CD4-positive, alpha-beta T cell treated with Interleukin-2 at 100 ng/mL for 4 hours (primary cell): ENCODE results near the gene PGA3.
"Not testable (repeated sequence)": the region's sequence is repeated elsewhere in the genome, so short reads cannot be mapped to it uniquely, and the experiment has no call there.

ENCODE experiments used
- DNase-seq: peaks from one replicate; pipeline ENCODE4 v3.0.0-alpha.2; 2020; ENCODE audit warnings: low spot score

The PGA3 gene

DNA sequence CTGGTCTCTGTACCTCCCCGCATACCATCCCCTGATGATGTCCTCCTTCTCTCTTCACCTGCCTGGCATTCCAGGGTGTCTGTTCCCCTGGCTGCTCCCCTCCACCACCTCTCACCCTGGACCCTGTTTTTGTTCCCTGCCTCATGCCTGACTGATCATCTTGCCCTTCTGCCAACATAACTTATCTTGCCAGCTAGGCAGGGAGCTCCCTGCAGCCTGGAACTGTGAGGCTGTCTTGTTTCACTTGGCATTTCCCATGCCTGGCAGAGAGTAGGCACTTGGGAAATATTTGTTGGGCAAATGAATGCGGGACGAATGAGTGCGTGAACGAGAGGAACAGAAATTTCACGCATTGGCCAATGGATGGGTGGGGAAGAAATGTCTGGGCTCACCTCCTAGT is 7.3 kb downstream of the PGA3 start:
- not testable (repeated sequence) for DNase-seq

DNA sequence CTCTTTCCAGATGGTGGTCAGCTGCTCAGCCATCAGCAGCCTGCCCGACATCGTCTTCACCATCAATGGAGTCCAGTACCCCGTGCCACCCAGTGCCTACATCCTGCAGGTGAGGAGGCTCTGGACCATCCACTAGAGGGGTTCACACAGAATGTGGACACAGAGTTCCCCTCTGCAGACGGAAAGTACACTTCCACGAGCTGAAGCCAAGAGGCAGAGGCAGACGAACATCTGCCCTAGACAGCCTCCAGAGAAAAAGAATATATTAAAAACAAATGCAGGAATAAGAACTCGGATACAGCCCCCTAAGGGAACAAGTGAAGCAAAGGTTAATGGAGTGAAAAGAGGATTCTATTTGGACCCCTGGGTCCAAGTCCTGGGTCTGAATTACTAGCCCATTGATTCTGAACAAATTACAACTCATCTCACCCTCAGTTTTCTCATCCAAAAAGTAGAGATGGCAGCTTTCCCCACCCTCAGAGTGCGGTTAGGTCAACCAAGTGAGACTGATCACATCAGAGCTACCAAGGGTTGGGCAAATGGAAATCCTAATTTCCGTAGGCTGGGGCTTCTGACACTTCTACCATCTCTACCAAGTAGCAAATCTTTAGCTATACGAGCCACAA is 8.1 kb downstream of the PGA3 start:
- not testable (repeated sequence) for DNase-seq

DNA sequence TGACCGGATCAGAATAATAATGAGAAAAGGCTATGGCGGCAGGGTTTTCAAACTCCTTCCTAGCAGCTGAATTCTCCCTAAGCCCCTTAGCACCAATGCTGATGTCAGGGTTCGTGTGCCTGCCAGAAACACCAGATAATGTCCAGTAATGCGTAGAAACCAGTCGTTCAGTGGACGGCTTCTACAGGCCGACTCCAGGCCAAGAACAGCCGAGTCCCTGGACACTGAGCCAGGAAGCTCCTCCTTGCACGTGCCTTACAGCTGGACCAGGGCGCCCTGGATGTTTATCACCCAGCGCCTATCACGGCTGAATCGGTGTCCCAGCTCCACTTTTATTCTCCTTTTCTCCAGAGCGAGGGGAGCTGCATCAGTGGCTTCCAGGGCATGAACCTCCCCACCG is 8.9 kb downstream of the PGA3 start:
- DNase-seq, result not testable (repeated sequence)

DNA sequence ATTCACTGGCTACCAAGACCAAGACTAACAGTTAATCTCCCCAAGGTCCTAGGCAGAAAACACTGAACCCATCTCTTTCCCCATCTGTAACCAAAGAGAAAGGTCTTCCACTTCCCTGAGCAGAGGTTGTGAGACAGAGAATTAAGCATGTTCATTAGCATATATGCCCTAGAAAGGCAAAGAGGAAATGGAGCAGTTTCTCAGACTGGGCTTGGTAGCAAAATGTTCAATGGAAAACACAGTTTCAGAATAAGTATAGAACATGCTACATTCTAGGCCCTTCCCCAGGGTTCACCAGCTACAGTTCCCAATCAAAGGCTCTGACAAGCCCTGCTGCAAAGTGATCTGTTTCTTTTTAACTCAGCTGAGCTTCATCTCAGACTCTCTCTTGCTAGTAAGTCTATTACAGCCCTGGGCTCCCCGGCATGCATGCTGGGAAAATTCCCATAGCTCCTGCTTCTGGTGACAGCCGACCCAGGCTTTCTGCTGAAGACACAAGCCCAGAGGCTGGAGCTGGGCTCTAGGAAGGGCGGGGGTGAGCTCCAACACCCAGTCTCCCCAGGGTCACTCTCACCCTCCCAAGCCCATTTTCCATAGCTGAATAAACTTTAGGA is 10.5 kb downstream of the PGA3 start:
- not testable (repeated sequence) for DNase-seq

DNA sequence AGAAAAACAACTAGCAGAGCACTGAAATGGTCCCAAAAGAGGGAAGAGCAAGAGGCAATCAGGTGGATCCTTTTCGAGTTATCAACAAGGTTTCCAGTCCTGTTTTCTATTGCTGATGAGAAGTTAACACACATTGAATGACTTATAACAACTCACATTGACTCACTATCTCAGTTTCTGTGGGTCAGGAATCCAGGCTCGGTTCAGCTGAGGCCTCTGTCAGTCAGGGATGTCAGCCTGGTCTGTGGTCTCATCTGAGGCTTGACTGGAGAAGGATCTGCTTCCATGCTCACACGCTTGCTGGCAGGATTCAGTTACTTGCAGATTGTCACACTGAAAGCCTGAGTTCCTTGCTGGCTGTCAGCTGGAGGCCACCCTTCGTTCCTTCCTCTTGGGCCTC is 15.0 kb downstream of the PGA3 start:
- not testable (repeated sequence) for DNase-seq

DNA sequence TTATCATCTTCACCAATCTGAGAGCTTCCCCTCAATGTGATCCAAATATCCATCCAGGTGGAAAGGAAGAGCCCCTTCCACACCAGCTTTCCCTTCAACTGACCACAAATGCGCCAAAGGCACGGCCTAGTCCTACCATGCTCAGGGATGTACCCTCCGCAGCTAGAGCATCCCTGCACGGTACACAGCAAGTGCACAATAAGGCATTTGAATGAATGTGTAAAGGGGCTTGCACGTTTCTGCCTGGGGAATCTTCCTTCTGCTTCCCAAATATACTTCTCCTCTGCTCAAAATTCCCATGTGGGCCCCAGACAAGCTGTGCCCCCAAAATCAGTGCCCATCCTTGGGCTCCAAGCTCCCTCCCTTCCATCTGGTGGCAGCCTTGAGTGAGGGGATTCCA is 15.7 kb downstream of the PGA3 start:
- DNase-seq, result not testable (repeated sequence)

DNA sequence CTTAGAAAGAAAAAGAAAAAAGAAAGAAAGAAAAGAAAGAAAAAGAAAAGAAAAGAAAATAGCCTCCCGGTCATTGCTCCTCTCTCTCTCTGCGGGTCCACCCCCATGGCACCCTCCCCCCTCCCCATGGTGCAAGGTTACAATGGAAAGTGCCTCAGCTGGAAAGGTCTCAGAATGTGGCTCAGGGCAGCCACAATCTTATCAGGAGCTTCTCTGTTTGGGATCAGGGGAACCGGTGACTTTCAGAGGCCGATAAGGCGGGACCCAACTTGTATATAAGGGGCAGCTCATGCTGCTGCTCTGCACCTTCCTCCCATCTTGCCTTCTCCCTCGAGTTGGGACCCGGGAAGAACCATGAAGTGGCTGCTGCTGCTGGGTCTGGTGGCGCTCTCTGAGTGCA is 18.7 kb downstream of the PGA3 start, which contains the start of gene PGA4:
Gene PGA4, plus strand, starts transcription at position 301 of the 400 bp plus-strand sequence. Its CDS starts 54 bp downstream, at position 355.
- not testable (repeated sequence) for DNase-seq

DNA sequence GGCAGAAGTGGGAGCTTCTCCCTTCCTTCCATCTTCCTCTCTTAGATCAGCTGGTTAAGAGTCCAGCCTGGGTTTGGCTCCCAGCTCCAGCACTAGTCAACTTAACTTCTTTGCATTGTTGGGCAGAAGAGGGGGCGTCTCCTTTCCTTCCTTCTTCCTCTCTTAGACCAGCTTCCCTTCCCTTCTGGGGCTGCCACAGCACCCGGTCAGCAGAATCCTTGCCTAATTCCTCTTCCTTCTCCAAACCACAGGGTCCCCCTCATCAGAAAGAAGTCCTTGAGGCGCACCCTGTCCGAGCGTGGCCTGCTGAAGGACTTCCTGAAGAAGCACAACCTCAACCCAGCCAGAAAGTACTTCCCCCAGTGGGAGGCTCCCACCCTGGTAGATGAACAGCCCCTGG is 19.4 kb downstream of the PGA3 start:
- DNase-seq, result not testable (repeated sequence)

DNA sequence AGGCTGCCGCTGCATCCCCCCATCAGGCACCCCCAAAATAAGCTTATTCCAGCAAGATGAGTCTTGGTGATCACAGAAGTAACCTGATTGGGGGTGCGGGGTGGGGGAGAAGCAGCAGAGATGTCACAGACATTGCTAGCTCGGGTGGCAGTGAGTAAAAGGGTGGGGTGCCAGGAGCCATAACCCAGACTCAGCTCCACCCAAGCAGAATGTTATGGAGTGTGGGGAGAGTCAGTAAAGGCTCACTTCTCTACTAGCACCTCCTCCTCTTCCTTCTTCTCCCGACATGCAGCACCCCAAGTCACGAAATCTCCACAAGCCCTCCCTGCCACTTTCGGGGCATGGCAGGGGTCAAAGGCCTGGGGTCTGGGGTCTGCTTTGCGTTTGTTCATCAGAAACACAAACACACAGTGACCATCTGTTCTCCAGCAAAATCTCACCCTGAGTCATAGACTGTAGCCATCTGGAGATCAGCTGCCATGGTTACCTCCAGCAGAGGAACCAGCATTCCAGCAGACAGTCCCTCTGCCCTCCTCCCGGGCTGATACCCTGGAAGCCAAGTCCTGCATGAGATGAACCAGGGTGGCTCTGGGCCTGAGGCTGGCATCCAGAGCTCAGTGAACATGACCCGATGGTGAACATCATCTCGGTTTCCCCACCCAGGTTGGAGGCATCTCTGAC is 23.3 kb downstream of the PGA3 start:
- DNase-seq, result not testable (repeated sequence)

DNA sequence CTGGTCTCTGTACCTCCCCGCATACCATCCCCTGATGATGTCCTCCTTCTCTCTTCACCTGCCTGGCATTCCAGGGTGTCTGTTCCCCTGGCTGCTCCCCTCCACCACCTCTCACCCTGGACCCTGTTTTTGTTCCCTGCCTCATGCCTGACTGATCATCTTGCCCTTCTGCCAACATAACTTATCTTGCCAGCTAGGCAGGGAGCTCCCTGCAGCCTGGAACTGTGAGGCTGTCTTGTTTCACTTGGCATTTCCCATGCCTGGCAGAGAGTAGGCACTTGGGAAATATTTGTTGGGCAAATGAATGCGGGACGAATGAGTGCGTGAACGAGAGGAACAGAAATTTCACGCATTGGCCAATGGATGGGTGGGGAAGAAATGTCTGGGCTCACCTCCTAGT is 26.1 kb downstream of the PGA3 start:
- DNase-seq, result not testable (repeated sequence)

DNA sequence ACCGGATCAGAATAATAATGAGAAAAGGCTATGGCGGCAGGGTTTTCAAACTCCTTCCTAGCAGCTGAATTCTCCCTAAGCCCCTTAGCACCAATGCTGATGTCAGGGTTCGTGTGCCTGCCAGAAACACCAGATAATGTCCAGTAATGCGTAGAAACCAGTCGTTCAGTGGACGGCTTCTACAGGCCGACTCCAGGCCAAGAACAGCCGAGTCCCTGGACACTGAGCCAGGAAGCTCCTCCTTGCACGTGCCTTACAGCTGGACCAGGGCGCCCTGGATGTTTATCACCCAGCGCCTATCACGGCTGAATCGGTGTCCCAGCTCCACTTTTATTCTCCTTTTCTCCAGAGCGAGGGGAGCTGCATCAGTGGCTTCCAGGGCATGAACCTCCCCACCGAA is 27.7 kb downstream of the PGA3 start:
- not testable (repeated sequence) for DNase-seq

DNA sequence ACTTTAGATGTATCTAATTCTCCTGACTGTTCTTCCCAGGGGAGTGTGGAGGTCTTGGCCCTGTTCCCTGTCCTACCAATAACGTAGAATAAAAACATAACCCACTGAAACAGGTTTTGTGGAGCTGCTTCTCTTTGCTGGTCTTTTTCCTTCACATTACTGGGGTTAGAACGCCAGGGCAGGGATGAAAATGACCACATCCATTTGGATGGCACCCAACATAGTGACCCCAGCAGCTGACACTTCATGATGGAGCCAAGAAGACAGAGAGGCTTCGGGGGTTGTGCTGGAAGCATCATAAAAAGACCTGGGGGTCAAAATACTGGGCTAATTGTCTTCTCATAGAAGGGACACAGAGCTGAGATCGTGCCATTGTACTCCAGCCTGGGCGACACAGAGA is 28.3 kb downstream of the PGA3 start:
- not testable (repeated sequence) for DNase-seq

DNA sequence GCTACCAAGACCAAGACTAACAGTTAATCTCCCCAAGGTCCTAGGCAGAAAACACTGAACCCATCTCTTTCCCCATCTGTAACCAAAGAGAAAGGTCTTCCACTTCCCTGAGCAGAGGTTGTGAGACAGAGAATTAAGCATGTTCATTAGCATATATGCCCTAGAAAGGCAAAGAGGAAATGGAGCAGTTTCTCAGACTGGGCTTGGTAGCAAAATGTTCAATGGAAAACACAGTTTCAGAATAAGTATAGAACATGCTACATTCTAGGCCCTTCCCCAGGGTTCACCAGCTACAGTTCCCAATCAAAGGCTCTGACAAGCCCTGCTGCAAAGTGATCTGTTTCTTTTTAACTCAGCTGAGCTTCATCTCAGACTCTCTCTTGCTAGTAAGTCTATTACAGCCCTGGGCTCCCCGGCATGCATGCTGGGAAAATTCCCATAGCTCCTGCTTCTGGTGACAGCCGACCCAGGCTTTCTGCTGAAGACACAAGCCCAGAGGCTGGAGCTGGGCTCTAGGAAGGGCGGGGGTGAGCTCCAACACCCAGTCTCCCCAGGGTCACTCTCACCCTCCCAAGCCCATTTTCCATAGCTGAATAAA is 29.3 kb downstream of the PGA3 start:
- not testable (repeated sequence) for DNase-seq

DNA sequence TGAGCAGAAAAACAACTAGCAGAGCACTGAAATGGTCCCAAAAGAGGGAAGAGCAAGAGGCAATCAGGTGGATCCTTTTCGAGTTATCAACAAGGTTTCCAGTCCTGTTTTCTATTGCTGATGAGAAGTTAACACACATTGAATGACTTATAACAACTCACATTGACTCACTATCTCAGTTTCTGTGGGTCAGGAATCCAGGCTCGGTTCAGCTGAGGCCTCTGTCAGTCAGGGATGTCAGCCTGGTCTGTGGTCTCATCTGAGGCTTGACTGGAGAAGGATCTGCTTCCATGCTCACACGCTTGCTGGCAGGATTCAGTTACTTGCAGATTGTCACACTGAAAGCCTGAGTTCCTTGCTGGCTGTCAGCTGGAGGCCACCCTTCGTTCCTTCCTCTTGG is 33.8 kb downstream of the PGA3 start:
- not testable (repeated sequence) for DNase-seq

DNA sequence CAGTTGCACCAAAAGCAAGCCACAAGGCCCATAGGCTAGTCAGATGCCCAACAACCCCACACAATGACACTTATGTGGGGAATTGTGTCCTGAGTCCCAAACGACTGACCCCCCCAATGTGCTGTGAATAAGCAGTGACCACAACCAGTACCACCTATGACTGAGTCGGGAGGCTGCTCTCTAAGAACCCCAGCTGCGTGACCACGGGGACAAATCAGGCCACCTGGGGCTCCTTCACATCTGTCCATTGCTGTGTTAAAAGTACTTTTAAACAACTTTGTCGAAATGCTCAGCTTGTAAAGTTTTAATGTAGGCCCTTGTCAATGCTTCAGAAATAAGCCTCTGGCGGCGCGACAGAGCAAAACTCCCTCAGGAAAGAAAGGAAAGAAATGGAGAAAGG is 37.0 kb downstream of the PGA3 start:
- not testable (repeated sequence) for DNase-seq

DNA sequence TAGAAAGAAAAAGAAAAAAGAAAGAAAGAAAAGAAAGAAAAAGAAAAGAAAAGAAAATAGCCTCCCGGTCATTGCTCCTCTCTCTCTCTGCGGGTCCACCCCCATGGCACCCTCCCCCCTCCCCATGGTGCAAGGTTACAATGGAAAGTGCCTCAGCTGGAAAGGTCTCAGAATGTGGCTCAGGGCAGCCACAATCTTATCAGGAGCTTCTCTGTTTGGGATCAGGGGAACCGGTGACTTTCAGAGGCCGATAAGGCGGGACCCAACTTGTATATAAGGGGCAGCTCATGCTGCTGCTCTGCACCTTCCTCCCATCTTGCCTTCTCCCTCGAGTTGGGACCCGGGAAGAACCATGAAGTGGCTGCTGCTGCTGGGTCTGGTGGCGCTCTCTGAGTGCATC is 37.6 kb downstream of the PGA3 start, which contains the start of gene PGA5:
Gene PGA5, plus strand, starts transcription at position 301 of the 400 bp plus-strand sequence. Its CDS starts 52 bp downstream, at position 353.
- not testable (repeated sequence) for DNase-seq

DNA sequence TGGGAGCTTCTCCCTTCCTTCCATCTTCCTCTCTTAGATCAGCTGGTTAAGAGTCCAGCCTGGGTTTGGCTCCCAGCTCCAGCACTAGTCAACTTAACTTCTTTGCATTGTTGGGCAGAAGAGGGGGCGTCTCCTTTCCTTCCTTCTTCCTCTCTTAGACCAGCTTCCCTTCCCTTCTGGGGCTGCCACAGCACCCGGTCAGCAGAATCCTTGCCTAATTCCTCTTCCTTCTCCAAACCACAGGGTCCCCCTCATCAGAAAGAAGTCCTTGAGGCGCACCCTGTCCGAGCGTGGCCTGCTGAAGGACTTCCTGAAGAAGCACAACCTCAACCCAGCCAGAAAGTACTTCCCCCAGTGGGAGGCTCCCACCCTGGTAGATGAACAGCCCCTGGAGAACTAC is 38.2 kb downstream of the PGA3 start:
- DNase-seq, result not testable (repeated sequence)

DNA sequence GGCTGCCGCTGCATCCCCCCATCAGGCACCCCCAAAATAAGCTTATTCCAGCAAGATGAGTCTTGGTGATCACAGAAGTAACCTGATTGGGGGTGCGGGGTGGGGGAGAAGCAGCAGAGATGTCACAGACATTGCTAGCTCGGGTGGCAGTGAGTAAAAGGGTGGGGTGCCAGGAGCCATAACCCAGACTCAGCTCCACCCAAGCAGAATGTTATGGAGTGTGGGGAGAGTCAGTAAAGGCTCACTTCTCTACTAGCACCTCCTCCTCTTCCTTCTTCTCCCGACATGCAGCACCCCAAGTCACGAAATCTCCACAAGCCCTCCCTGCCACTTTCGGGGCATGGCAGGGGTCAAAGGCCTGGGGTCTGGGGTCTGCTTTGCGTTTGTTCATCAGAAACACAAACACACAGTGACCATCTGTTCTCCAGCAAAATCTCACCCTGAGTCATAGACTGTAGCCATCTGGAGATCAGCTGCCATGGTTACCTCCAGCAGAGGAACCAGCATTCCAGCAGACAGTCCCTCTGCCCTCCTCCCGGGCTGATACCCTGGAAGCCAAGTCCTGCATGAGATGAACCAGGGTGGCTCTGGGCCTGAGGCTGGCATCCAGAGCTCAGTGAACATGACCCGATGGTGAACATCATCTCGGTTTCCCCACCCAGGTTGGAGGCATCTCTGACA is 42.1 kb downstream of the PGA3 start:
- not testable (repeated sequence) for DNase-seq

DNA sequence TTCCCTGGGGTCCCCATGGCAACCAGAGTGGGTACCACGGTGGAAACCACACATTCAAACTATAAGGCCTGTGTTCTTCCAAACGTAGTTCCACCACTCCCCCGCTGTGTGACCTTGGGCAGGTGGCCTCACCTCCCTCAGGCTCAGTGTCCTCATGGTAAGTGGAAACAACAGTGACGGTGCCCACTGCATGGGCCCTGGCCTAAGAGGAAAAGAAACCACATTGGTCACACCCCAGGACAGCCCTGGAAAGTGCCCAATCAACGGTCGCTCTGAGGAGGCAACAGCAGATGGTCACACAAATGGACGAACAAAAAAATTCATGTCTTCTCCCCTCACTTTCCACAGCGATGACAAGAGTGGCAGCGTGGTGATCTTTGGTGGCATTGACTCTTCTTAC is 44.8 kb downstream of the PGA3 start:
- DNase-seq, result not testable (repeated sequence)

DNA sequence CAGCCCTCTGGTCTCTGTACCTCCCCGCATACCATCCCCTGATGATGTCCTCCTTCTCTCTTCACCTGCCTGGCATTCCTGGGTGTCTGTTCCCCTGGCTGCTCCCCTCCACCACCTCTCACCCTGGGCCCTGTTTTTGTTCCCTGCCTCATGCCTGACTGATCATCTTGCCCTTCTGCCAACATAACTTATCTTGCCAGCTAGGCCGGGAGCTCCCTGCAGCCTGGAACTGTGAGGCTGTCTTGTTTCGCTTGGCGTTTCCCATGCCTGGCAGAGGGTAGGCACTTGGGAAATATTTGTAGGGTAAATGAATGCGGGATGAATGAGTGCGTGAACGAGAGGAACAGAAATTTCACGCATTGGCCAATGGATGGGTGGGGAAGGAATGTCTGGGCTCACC is 45.9 kb downstream of the PGA3 start:
- not testable (repeated sequence) for DNase-seq

DNA sequence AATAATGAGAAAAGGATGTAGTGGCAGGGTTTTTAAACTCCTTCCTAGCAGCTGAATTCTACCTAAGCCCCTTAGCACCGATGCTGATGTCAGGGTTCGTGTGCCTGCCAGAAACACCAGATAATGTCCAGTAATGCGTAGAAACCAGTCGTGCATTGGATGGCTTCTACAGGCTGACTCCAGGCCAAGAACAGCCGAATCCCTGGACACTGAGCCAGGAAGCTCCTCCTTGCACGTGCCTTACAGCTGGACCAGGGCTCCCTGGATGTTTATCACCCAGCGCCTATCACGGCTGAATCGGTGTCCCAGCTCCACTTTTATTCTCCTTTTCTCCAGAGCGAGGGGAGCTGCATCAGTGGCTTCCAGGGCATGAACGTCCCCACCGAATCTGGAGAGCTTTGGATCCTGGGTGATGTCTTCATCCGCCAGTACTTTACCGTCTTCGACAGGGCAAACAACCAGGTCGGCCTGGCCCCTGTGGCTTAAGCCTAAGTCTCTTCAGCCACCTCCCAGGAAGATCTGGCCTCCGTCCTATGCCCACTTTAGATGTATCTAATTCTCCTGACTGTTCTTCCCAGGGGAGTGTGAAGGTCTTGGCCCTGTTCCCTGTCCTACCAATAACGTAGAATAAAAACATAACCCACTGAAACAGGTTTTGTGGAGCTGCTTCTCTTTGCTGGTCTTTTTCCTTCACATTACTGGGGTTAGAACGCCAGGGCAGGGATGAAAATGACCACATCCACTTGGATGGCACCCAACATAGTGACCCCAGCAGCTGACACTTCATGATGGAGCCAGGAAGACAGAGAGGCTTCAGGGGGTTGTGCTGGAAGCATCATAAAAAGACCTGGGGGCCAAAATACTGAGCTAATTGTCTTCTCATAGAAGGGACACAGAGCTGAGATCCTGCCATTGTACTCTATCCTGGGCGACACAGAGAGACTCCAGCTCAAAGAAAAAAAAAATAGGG is 47.8 kb downstream of the PGA3 start:
- DNase-seq, result not testable (repeated sequence)
